ENCODE results near the gene DYNLT2.

Gene DYNLT2

GRCh38 chr6:169692516-169692915 lies 58.9 kb downstream of the DYNLT2 start:
- DNase-seq, result no peak

GRCh38 chr6:169691260-169691659 lies 60.1 kb downstream of the DYNLT2 start:
- DNase-seq, result no peak

Data from NCI-H2107 (cell line).